SK-N-SH treated with all-trans-retinoic acid at 6 μM for 48 hours (cell line): Measurements from ENCODE around the gene TNNI3K.

Source experiments
- ARNTL ChIP-seq: fragments of 450-650 bp; formaldehyde crosslinking; IDR thresholded peaks from 2 replicates; pipeline ENCODE4 v1.5.0; 2020; ENCODE audit warnings: low read depth, mild to moderate bottlenecking, moderate library complexity, borderline replicate concordance
- BACH2 ChIP-seq: fragments of 250-450 bp; sonication (Bioruptor Pico); IDR thresholded peaks from 2 replicates; pipeline ENCODE4 v1.9.0; 2021; ENCODE audit warnings: mild to moderate bottlenecking, borderline replicate concordance
- CSDC2 ChIP-seq: fragments of 250-450 bp; sonication (Bioruptor Pico); IDR thresholded peaks from 2 replicates; pipeline ENCODE4 v1.5.0; 2020; ENCODE audit warnings: mild to moderate bottlenecking, moderate library complexity
- ESRRG ChIP-seq: fragments of 250-450 bp; sonication (Bioruptor Pico); IDR thresholded peaks from 2 replicates; pipeline ENCODE4 v1.6.1; 2021; ENCODE audit warnings: mild to moderate bottlenecking
- PPARA ChIP-seq: fragments of 250-450 bp; sonication (Bioruptor Pico); IDR thresholded peaks from 2 replicates; pipeline ENCODE4 v1.5.0; 2020; ENCODE audit warnings: mild to moderate bottlenecking, borderline replicate concordance
- RARB ChIP-seq: fragments of 250-450 bp; sonication (Bioruptor Pico); IDR thresholded peaks from 2 replicates; pipeline ENCODE4 v1.8.0; 2021; ENCODE audit warnings: mild to moderate bottlenecking, moderate library complexity
- TOX ChIP-seq: fragments of 250-450 bp; sonication (Bioruptor Pico); IDR thresholded peaks from 2 replicates; pipeline ENCODE4 v1.8.0; 2021; ENCODE audit warnings: mild to moderate bottlenecking, moderate library complexity, borderline replicate concordance
- ZFP30 ChIP-seq: fragments of 450-650 bp; formaldehyde crosslinking; IDR thresholded peaks from 2 replicates; pipeline ENCODE4 v1.5.0; 2022; ENCODE audit warnings: mild to moderate bottlenecking, moderate library complexity
- ZNF565 ChIP-seq: fragments of 450-650 bp; formaldehyde crosslinking; conservative IDR thresholded peaks from 2 replicates; pipeline ENCODE4 v1.5.0; 2020; ENCODE audit warnings: low read depth, mild to moderate bottlenecking, moderate library complexity
- ZNF70 ChIP-seq: fragments of 450-650 bp; formaldehyde crosslinking; IDR thresholded peaks from 2 replicates; pipeline ENCODE4 v1.5.0; 2020; ENCODE audit warnings: mild to moderate bottlenecking, moderate library complexity
- ZNF8 ChIP-seq: fragments of 450-650 bp; formaldehyde crosslinking; IDR thresholded peaks from 2 replicates; pipeline ENCODE4 v1.5.0; 2020; ENCODE audit warnings: mild to moderate bottlenecking, moderate library complexity
- TF ChIP-seq, protein P1 (sequence below): fragments of 250-450 bp; sonication (Bioruptor Pico); IDR thresholded peaks from 2 replicates; pipeline ENCODE4 v1.8.0; 2020; ENCODE audit warnings: mild to moderate bottlenecking, moderate library complexity, borderline replicate concordance
- TF ChIP-seq, protein P2 (sequence below): fragments of 250-450 bp; sonication (Bioruptor Pico); IDR thresholded peaks from 2 replicates; pipeline ENCODE4 v1.5.0; 2020; ENCODE audit warnings: mild to moderate bottlenecking, moderate library complexity
- TF ChIP-seq, protein P3 (sequence below): fragments of 250-450 bp; sonication (Bioruptor Pico); IDR thresholded peaks from 2 replicates; pipeline ENCODE4 v1.5.1; 2021; ENCODE audit warnings: mild to moderate bottlenecking, moderate library complexity

DNA sequence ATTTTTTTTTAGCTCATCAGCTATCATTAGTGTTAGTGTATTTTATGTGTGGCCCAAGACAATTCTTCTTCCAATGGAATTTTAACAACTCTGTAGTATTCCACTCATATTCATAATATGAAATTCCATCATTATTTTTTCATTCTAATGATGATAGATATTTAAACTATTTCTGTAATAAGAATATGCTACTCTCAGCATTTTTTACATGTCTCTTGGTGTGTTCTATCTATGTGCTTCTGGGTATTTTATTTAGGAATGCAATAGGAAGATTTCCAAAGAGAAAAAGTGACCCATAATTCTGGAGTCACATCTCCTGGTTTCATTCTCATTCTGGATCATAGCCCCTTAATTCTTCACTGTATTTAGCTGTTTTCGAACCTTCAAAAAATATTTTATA lies 167.7 kb downstream of the TNNI3K start:
- TF ChIP-seq, protein P1, sequence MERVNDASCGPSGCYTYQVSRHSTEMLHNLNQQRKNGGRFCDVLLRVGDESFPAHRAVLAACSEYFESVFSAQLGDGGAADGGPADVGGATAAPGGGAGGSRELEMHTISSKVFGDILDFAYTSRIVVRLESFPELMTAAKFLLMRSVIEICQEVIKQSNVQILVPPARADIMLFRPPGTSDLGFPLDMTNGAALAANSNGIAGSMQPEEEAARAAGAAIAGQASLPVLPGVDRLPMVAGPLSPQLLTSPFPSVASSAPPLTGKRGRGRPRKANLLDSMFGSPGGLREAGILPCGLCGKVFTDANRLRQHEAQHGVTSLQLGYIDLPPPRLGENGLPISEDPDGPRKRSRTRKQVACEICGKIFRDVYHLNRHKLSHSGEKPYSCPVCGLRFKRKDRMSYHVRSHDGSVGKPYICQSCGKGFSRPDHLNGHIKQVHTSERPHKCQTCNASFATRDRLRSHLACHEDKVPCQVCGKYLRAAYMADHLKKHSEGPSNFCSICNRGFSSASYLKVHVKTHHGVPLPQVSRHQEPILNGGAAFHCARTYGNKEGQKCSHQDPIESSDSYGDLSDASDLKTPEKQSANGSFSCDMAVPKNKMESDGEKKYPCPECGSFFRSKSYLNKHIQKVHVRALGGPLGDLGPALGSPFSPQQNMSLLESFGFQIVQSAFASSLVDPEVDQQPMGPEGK (CRISPR knock-in tag), result no peak
- no peak for TF ChIP-seq RARB (CRISPR knock-in tag)
- TF ChIP-seq TOX (CRISPR knock-in tag), result no peak
- no peak for TF ChIP-seq ESRRG (CRISPR knock-in tag)
- TF ChIP-seq, protein P2, sequence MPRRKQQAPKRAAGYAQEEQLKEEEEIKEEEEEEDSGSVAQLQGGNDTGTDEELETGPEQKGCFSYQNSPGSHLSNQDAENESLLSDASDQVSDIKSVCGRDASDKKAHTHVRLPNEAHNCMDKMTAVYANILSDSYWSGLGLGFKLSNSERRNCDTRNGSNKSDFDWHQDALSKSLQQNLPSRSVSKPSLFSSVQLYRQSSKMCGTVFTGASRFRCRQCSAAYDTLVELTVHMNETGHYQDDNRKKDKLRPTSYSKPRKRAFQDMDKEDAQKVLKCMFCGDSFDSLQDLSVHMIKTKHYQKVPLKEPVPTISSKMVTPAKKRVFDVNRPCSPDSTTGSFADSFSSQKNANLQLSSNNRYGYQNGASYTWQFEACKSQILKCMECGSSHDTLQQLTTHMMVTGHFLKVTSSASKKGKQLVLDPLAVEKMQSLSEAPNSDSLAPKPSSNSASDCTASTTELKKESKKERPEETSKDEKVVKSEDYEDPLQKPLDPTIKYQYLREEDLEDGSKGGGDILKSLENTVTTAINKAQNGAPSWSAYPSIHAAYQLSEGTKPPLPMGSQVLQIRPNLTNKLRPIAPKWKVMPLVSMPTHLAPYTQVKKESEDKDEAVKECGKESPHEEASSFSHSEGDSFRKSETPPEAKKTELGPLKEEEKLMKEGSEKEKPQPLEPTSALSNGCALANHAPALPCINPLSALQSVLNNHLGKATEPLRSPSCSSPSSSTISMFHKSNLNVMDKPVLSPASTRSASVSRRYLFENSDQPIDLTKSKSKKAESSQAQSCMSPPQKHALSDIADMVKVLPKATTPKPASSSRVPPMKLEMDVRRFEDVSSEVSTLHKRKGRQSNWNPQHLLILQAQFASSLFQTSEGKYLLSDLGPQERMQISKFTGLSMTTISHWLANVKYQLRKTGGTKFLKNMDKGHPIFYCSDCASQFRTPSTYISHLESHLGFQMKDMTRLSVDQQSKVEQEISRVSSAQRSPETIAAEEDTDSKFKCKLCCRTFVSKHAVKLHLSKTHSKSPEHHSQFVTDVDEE (CRISPR knock-in tag), result no peak
- TF ChIP-seq ZNF565 (CRISPR knock-in tag), result no peak
- TF ChIP-seq PPARA (CRISPR knock-in tag), result no peak
- TF ChIP-seq ZNF70 (CRISPR knock-in tag), result no peak
- TF ChIP-seq ZNF8 (CRISPR knock-in tag), result no peak
- TF ChIP-seq ARNTL (CRISPR knock-in tag), result no peak
- TF ChIP-seq BACH2 (CRISPR knock-in tag), result no peak
- TF ChIP-seq ZFP30, result no peak
- TF ChIP-seq, protein P3, sequence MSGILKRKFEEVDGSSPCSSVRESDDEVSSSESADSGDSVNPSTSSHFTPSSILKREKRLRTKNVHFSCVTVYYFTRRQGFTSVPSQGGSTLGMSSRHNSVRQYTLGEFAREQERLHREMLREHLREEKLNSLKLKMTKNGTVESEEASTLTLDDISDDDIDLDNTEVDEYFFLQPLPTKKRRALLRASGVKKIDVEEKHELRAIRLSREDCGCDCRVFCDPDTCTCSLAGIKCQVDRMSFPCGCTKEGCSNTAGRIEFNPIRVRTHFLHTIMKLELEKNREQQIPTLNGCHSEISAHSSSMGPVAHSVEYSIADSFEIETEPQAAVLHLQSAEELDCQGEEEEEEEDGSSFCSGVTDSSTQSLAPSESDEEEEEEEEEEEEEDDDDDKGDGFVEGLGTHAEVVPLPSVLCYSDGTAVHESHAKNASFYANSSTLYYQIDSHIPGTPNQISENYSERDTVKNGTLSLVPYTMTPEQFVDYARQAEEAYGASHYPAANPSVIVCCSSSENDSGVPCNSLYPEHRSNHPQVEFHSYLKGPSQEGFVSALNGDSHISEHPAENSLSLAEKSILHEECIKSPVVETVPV (CRISPR knock-in tag), result no peak
- no peak for TF ChIP-seq CSDC2 (CRISPR knock-in tag)
